NCI-H1930 (cell line): ENCODE measurements around the gene UFD1.
"Not testable (repeated sequence)": the region's sequence is repeated elsewhere in the genome, so short reads cannot be mapped to it uniquely, and the experiment has no call there.

Experiments used
- DNase-seq, 2 experiments: peaks; one replicate each; lab custom pipeline; 2025; lab: John Stamatoyannopoulos, UW

UFD1 gene

DNA sequence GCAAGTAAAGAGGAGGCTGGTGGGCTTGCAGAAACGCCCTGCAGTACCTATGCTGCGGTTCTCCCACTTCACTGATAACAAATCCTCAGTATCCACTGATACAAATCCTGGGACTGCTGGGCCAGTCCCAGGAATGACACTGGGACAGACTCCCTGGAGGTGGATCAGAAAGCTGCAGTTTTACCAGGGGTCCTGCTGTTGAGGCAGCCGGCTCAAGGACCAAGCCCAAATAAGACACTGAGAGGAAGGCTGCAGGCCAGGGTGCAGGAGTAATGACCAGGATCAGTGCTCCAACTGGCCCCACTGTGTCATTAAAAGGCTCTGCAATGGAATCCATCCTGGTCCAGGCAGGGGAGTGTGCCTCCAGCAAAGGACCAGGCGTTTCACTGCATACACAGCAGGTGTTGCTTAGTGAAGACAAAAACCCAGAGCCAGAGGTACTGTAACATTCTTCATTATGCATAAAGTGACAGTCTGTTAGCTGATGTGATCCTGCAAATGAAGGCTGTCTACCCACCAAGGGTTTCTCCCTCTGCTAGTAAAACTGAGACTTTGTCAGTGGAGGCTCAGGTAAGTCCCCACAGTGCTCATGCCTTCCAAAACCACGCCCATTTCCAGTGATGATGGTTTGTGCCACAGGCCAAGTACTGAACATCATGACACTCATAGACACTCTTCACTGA lies 30.1 kb downstream of the UFD1 start:
- DNase-seq, result no peak

DNA sequence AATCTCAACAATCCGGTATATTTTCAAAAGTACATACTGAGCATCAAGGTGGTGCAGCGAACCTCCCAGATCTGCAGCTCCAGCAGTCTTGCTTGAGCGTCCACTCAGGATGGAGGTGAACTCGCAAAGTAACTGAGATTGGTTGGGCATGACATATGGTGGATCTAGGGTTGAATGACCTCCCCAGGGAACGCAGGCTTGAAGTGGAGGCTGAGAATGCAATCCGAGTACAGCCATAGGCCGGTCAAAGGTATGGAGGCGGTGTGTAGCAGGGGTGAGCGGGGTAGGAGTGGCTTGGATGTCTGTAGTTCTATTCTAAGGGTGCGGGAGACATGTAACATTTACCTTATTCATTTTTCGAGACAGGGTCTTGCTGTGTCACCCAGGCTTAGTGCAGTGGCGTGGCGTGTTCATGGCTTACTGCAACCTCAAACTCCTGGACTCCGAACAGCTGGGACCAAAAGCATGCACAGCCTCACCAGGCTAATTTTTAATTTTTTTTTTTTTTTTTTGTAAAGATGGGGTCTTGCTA lies 30.9 kb downstream of the UFD1 start:
- peak; percentile 45 to 54 for DNase-seq

GRCh38 chr22:19447330-19448075 lies 31.5 kb downstream of the UFD1 start, which contains the start of gene C22orf39:
TSS of gene C22orf39 (minus strand) at chr22:19447711. CDS start at chr22:19447688, 23 bp downstream.
- peak; percentile 82 to 89 for DNase-seq

DNA sequence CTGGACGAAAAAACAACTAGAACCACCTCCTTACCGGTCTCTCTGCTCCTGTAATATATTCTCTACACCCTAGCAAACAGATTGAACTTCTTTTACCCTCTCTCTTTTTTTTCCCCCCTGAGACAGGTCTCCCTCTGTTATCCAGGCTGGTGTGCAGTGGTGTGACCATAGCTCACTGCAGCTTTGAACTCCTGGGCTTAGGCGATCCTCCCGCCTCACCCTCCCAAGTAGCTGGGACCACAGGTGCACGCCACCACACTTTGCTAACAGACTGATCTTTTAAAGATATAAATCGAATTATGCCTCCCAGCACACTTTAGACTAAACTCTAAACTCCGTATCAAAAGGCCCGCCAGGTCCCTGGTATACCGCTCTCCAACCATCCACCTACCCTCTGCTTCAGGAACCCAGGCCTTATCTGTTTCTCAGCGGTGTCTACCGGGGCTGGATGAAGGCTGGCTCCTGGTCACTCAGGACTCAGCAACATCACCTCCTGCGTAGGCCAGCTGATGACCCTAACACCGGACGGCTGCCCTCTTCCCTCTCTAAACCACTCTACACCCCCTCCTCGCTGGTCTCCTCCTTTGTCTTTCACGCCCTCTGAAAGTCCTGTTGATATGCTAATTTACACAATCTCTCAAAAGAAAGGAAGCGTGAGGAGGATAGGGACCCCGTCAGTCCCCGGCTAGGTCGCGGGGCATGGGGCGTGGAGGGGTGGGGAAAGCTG lies 32.2 kb downstream of the UFD1 start:
- no peak for DNase-seq

- DNase-seq, result not testable (repeated sequence)
Measured at GRCh38 chr22:19445279-19445982, 33.6 kb downstream of the UFD1 start.

DNA sequence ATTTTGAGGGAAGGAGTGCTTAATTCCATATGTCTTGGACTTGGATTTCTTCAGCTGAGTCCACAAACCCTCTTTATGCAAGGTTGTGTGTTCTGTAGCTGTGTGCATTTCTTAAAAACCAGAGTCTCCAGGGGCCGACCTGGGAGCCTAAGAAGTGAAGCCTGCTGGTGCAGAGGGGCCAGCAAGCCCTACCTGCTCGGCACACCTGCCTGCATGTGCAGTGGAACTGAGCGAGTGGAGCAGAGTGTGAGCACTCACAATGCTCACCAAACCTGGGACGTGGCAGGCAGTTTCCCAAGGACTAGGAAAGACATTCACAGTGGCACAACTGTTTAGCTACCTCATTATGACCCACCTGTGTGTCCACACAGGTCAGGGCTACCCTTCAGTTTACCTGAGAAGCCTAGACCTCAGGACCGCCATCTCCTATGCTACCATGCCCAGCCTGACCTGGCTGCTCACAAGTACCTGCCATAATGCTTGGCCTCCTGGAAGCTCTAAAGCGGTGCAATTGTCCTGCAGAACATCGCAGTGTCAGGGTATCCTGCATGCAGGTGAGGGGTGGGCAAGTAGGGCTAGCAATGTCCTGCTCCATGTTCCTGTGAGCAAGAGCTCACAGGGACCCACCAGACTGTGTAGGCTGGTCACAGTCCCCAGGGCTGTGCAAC lies 35.3 kb downstream of the UFD1 start:
- no peak for DNase-seq

DNA sequence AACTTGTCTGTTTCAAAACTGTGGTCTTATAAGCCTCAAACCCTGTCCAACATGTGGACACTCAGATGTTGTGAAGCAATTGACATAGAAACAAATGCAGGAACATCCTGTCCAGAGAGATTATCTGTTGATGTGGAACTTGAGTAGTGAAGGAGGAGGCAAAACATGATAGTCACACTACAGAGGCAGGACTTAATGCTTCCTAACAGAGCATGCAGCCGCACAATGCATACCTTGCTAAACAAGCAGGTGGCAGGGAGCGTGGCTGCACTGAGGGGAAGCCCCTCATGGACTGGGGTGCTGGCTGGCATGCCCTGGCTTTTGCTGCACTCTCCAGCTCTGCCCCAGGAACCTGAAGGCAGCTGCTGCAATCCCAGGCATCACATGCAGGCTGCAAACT lies 36.8 kb downstream of the UFD1 start:
- DNase-seq, result no peak

- no peak for DNase-seq
Measured at GRCh38 chr22:19440411-19441195, 38.4 kb downstream of the UFD1 start.

DNA sequence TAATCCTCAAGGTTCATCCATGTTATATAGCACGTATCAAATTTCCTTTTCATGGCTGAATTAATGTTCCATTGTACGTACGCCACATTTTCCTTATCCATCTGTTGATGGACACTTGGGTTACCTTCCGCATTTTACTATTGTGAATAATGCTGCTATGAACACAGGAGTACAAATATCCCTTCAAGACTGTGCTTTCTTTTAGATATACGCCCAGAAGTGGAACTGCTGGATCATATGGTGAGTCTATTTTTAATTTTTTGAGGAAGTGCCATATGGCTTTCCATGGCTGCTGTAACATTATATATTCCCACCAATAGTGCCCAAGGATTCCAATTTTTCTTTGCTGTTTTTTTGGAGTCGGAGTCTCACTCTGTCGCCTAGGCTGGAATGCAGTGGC lies 40.7 kb downstream of the UFD1 start:
- no peak for DNase-seq

DNA sequence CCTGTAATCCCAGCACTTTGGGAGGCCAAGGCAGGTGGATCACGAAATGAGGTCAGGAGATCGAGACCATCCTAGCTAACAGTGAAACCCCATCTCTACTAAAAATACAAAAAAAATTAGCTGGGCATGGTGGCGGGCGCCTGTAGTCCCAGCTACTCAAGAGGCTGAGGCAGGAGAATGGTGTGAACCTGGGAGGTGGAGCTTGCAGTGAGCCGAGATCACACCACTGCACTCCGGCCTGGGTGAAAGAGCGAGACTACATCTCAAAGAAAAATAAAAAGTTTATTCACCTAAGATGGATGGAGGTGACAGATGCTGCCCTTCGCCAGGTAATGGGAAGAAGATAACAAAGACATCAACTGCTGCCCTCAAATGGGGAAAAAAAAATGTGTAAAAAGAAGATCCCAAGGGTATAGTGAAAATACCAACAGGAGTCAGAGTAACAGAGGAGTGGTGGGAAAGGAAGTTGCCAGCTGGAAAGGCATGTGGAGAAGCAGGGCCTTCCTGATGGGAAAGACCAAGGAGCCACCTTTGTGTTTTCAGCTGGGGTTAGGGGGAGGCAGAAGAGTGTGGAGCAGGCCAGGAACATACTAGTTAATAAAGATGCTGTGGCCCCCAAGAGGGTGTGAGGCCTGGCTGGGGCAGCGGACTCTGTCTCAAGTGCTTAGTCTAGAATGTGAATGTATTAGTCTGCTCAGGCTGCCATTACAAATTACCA lies 42.4 kb downstream of the UFD1 start:
- DNase-seq, result not testable (repeated sequence)

GRCh38 chr22:19434829-19435580 lies 44.0 kb downstream of the UFD1 start:
- DNase-seq, result no peak

- no peak for DNase-seq
Measured at GRCh38 chr22:19434401-19434800, 44.6 kb downstream of the UFD1 start.

DNA sequence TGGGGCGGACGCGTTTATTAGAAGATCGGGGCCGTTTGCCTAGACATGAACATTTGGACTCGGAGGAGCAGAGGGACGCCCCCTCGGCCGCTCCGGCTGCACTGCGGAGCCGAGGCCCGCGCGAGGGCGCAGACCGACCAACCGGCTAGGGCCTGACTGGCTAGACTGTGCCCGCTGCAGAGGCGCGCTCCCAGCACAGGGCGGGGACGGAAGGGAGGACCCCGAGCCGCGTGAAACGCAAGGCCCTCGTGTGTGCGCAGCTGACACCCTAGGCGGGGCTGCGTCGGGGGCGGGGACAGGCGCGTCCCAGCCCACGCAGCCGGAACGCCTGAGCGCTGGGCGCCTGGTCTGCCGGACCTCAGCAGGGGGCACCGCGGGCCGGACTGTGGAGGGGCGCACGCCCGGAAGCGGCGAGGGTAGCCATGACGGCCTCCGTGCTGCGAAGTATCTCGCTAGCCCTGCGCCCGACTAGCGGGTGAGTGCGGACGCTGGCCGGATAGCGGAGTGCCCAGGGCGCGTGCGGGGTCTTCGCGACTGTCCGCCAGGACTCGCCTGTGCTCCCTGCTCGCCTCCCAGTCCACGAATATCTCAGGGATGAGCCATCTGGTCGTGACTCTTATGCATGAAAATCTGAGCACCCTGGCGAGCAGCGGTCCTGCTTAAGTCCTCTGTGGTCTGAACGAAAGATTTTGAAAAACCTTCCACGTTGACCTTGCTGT lies 46.7 kb downstream of the UFD1 start, which contains the start of gene MRPL40:
Gene MRPL40 (plus strand): TSS at position 413 of the 719 bp plus-strand sequence. CDS start 10 bp downstream, at position 423.
- DNase-seq, result peak; percentile 85 to 92

DNA sequence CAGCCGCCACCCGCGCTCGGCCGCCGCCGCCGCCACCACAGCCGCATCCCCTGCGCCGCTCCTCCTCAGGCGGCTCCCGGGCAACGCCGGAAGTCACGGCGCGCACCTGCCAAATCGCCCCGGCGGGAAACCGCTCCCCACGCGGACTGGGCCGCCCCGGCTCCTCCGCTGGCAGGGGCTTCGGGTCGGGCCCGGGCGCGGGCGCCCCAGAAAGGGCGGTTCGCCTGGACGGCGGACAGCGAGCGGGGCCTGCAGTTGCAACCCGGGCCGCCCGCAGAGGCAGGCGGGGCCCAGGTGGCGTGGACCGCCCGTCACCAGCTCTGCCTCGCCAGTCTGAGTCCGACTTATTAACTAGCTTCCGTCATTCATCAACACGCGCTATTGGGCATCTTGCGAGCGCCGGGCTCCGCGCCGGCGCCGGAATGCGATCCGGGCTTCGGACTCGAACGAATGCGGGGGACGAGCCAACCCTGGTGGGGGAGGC lies 47.3 kb downstream of the UFD1 start, which contains the start of gene HIRA:
Gene HIRA (minus strand): TSS at position 85 of the 484 bp plus-strand sequence. CDS start 257 bp downstream, outside the sequence.
- DNase-seq, result peak; percentile 61 to 83

DNA sequence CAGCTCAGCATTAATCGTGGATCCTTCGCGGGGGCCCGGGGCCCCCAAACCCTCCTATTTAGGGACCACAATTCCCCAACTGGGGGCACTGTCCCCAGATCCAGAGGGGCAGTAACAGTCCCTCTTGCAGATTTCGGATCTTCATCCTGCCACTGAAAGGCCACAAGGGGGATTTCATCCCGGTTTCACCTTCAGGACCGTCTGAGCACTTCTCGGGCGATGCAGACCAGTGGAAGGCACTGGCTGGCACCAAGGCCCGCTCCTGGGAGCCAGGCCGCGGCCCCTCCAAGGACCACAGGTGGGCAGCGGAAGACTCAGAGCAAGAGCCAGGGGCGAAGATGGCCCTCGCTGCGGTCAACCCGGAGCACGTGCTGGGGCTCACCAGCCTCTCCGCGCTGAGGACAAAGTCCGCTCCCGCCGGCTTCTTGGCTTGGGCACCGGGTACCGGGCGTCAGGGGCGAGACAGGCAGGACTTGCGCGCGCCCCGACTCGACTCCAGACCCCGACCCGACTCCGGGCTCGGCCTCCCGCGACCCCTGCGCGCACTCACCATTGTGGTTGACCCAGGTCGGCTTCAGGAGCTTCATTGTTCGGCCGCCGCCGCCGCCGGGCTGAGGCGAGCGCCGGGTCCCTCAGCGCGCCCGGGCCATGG lies 48.0 kb downstream of the UFD1 start:
- DNase-seq, result peak in 1 of 2 experiments; percentile 10

- no peak for DNase-seq
Measured at GRCh38 chr22:19429950-19430889, 48.8 kb downstream of the UFD1 start.
